SW480 (cell line): ENCODE measurements around the gene ASS1.

ENCODE experiments used
- DNase-seq: peaks from one replicate; pipeline ENCODE4 v3.0.0-alpha.2; 2016; ENCODE audit warnings: low spot score

ASS1 gene

DNA sequence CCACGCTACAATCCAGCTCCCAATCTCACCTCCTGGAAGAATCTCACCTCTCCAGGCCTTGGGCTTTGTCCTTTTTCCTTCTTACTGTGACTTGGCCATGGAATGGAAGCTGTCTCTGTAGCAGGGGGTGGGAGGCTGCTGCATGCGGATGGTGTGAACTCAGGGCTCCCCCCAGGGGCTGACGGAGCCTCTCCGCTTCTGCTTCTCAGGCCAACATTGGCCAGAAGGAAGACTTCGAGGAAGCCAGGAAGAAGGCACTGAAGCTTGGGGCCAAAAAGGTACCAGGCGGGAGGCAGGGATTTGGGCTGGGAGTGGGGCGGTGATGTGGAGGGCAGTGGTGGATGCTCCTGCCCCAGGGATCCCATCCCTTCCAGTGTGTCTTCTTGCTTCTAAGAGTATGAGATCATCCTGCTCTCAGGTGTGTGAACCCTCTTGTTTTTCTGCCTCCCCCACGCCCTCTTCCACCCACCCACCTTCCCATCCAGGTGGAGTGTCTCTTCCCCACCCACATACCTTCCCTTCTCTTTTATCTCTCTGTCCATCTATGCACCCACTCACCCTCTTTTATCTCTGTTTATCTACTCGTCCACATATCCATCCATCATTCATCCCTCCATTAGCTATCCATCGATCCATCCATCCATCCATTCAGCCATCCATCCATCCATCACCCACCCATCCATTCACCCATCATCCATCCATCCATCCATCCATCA is 9.5 kb downstream of the ASS1 start:
- no peak for DNase-seq

GRCh38 chr9:130454812-130455325 is 10.1 kb downstream of the ASS1 start:
- DNase-seq = no peak

DNA sequence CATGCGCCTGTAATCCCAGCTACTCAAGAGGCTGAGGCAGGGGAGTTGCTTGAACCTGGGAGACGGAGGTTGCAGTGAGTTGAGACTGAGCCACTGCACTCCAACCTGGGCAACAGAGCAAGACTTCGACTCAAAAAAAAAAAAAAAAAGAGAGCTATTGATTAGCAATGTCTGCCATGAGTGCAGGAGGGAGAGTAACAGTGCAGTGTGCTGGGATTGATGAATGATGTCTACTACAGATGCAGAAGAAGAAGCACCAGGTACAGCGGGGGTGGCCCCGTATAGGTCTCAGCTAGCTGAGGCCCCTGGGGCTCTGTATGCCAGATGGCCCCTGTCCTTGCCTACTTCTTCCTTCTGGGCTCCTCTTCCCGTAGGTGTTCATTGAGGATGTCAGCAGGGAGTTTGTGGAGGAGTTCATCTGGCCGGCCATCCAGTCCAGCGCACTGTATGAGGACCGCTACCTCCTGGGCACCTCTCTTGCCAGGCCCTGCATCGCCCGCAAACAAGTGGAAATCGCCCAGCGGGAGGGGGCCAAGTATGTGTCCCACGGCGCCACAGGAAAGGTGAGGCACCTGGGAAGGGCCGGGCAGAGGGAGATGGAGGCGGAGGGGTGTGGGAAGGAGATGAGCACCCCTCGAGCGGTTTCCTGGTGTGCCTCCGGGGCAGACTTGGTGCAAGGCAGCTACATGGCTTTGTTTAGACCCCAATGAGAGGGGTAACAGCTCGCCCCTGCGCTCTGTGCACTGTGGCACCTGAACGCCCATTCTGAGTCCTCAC is 13.5 kb downstream of the ASS1 start:
- no peak for DNase-seq

DNA sequence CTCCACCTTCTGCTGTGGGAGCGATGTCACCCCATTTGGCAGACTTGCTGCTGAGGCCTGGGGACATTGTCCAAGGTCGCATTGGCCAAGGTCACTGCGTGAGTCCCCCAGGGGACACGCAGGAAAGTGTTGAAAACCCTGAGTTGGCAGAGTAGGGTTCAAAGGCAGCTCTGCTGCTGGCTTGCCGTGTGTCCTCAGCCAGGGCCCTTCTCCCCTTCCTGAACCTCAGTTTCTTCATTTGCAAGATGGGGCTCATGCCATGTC is 14.0 kb downstream of the ASS1 start:
- no peak for DNase-seq

- no peak for DNase-seq
These were observed 14.4 kb downstream of the ASS1 start for GRCh38 chr9:130459151-130459550.

GRCh38 chr9:130459941-130460669 is 15.3 kb downstream of the ASS1 start:
- DNase-seq = no peak

DNA sequence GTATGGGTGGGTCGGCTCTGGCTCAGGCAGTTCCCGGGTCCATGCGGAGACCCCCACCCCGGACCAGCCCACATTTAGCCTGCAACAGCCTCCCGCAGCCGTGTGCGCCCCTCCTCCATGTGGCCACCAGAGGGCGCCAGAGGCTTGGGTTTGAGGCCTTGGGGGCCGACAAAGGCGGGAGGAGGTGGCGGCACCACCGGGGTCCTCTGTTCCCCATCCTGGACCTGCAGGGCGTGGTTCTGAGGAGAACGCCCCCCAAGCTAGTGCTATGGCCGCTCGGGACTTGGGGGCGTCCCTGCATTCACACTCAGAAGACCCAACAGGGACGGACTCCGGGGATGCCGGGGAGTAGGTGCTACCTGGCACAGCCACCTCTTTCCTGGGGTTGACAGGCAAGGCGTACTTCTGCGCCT is 16.5 kb downstream of the ASS1 start:
- no peak for DNase-seq

DNA sequence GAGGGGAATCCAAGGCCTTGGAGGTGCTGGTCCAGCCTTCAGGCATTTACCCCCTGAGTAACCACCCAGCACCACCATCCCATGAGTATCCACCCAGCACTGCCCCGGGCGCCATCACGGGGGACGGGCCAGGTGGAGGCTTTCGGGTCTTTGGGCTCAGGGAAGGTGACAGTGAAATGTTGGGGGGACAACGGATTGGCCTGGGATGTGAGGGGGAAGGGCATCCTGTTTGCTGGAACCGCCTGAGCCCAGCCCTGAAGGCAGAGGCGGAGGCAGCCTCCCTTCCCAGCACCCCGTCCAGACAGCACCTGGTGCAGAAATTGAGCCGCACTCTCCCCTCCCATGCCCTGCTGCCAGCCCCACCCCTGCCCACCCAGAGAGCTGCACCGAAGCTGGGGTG is 17.0 kb downstream of the ASS1 start:
- DNase-seq = no peak

GRCh38 chr9:130462685-130463540 is 18.2 kb downstream of the ASS1 start:
- DNase-seq = no peak

GRCh38 chr9:130463763-130464745 is 19.3 kb downstream of the ASS1 start:
- DNase-seq = no peak

DNA sequence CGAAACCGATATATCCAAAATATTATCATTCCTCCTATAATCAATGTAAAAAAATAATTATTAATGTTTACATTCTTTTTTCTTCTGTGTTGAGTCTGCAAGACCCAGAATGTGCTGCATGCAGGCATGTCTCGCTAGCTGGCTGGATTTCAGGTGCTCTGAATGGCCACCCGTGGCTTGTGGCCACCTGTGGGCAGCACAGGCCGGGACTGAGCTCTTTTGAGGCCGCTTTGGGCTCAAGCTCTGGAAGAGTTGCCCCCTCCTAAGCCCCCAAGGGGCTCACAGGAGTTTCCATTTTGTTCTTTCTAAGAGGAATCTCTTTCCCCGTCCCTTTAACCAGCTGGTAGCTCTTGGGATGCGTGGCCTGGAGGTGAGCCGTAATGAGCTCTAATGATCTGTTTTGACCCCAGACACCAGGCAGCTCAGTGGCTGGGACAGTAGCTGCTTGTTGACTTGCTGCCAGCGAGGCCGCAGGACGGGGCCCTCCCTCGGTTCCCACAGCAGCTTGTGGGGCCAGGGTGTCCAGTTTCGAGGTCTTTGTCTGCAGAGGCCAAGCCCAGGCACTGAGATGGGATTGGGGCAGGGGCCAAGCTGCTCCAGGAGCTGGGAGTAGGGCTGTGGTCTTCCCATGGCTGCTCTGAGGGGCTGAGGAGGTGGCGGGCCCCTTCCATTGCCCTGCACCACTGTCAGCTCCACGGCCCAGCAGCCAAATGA is 20.8 kb downstream of the ASS1 start:
- no peak for DNase-seq

DNA sequence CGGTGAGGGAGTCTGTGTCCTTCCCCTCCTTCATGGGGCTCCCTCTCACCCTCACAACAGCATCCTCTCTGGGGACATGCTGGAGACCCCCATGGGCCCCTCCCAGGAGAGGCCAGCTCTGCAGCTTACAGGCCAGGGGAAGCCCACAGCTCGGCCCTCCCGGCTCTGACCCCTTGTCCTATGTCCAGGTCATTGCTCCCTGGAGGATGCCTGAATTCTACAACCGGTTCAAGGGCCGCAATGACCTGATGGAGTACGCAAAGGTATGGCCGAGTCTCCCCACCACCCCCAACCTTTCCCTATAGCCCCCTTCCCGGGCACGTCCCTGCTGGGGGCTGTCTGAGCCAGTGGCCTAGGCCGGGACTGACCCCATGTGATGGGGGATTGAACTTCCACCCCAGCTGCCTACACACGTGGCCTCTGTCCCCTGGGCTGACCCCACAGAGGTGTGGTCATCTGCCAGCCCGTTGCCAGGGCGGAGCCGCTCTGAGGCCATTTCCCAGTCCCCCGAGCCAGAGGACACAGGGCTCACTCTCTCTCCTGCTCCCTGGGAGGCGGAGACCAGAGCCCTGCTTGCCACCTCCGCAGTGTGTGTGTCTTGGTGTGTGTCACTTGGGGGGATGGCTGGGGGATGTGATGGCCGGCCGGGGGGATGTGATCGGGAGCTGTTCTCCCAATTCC is 21.9 kb downstream of the ASS1 start:
- DNase-seq = no peak

GRCh38 chr9:130467316-130467715 is 22.6 kb downstream of the ASS1 start:
- no peak for DNase-seq

DNA sequence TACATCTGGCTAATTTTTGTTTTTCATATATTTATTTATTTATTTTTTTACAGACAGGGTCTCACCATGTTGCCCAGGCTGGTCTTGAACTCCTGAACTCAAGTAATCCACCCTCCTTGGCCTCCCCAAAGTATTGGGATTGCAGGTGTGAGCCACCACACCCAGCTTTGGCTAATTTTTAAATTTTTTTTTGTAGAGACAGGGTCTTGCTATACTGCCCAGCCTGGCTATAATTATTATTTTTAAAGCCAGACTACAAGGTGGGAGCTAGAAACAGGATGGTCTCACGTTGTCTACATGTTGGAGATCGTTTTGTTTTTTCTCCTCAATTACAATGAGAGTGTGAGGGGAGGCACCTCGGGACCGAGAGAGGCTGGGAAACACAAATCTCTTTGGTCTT is 23.8 kb downstream of the ASS1 start:
- no peak for DNase-seq

DNA sequence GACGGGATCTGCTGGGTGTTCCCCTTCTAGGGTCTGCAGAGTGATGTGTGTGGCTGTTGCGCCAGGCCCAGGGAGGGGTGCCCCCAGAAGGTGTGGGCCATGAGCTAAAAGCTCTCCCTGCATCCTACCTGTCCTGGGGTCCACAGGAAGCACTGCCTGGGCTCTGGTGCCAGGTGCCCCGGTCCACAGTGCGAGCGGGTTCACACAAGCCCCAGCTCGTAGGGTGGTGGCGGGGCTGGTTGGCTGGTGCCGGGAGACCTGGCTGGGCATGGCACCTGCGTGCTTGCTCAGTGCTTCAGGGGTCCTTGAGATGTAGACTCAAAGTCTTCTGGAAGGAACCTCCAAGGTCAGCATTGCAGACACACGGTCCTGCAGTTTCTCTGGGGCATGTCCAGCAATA is 25.5 kb downstream of the ASS1 start:
- DNase-seq = no peak

GRCh38 chr9:130470950-130471349 is 26.2 kb downstream of the ASS1 start:
- DNase-seq = no peak

DNA sequence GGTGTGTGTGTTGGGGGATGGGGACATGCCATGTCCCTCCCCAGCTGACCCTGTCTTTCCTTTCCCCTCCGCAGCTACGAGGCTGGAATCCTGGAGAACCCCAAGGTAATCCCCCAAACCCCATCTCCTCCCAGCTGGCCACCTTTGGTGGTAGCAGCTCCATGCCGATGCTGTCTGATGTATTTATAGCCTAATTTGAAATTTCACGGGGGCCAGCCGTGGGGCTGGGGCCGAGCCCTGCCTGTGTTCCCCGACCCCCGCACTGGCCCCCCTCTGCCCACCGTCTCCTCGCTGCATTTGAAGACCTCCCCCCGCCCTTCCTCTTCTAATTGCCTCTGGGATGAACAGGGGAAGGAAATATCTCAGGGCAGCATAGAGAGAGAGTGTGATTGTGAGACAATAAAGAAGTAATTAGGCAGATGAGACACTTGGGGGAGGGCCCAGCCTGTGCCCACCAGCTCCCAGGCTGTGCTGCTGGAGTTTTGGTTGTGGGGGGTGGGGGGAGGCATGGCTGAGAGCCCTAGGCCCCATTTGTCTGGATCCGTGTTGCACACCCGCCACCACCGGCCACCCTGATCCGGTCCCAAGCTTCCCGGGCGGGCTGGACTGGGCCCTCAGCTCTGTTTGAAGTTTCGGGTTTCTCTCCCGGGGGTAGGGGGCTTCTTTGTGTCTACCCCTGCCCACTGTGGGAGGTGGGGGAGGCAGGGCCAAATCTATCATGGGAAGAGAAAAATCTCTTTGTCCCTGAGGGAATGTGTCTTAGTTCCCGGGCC is 26.8 kb downstream of the ASS1 start:
- DNase-seq = no peak

- DNase-seq = no peak
These were observed 27.5 kb downstream of the ASS1 start for GRCh38 chr9:130472184-130472705.

DNA sequence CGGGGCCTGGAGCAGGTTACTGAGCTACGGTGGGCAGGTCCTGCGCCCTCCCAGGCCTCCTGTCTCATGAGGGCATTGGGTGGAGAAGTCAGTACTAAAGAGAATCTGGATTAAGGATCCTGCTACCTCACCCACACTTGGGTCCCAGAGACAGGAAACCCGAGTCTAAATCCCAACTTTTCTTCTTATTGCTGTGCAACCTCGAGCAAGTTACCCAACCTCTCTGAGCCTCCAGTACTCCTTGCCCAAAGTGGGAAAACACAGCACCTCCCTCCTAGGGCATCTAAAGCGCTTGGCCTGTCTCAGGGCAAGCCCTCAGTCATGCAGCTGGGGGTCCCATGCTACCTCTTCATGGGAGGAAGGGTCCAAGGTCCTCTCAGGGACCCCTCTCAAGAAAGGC is 28.2 kb downstream of the ASS1 start:
- no peak for DNase-seq
